Measurements from ENCODE around the gene RNU5D-1. TPM values are rescaled to one million over a fixed set of nuclear protein-coding genes. Genes with fewer than 3 reads are reported as not detected.
A peak's percentile ranks its signal among the peaks of the same experiment; 100 is the strongest.

RNU5D-1 gene
- total and polyA plus RNA-seq, 2 of the 13 experiments (the other 11 are each of a cell fraction or from before 2014, with no cell fraction given): 165 TPM; not detected in 1

DNA sequence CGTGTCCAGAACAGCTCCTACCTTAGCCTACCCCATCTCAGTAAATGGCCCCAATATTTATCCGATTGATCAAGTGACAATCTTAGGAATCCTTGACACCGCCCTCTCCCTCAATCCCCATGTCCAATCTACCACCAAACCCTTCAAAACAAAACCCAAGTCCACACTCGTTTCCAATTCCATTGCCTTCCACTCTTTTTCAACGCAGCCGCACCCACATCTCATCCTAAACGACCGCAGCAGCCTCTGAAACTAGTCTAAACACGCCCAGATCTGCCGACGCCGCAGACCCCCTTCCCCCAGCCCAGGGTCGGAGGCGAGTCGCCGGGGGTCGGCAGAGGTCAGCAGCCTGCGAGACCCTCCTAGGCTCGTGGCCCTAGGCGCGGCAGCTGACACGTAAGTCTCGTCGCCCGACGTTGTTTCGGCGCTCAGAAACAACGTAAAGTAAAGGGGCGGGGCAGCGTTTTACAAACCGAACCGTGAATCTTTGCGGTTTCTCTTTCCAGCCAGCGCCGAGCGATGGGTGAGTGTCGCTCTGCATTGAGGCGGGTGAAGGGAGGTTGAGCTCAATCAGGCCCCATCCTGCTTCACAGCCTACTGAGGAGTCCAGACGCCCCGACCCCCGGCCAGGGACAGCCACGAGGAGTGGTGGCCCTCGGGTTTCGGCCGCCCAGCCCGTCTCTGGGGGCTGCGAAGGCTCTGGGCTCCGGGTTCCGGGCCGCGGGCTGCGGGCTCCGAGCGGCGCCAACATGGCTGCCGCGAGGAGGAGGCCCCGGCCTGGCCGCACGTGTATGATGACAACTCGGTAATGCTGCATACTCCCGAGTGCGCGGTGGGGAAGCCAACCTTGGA, 44.3 kb upstream of the RNU5D-1 start, which contains the start of gene RPS8 (continued):
- TF ChIP-seq SRF (IDR thresholded peaks at IDR 0.05; ENCODE audit: low read depth, low read length) (peak; percentile 82), ZNF7 (CRISPR knock-in tag; IDR thresholded peaks at IDR 0.05) (no peak), XRCC5 (optimal IDR thresholded peaks at IDR 0.05; ENCODE audit: low read length) (peak; percentile 69), MTA1 (CRISPR knock-in tag; IDR thresholded peaks at IDR 0.05; ENCODE audit: borderline replicate concordance) (0 out of 2 replicates have a peak, but pooled peaks have one; percentile 46), ZSCAN30 (CRISPR knock-in tag; IDR thresholded peaks at IDR 0.05) (0 out of 2 replicates have a peak, but pooled peaks have one; percentile 64), MIER2 (CRISPR knock-in tag; IDR thresholded peaks at IDR 0.05) (no peak), ZNF33A (CRISPR knock-in tag; IDR thresholded peaks at IDR 0.05; ENCODE audit: borderline replicate concordance) (0 out of 2 replicates have a peak, but pooled peaks have one; percentile 80), TAF1 (CRISPR knock-in tag; IDR thresholded peaks at IDR 0.05) (peak; percentile 99), ZNF614 (CRISPR knock-in tag; IDR thresholded peaks at IDR 0.05; ENCODE audit: borderline replicate concordance) (no peak; the same call in 1 of the 2 replicates), ZNF143 (CRISPR knock-in tag; IDR thresholded peaks at IDR 0.05) (peak; percentile 89), ZNF34 (CRISPR knock-in tag; IDR thresholded peaks at IDR 0.05; ENCODE audit: borderline replicate concordance) (no peak), CC2D1A (CRISPR knock-in tag; IDR thresholded peaks at IDR 0.05) (no peak), TBX2 (CRISPR knock-in tag; IDR thresholded peaks at IDR 0.05; ENCODE audit: borderline replicate concordance) (peak; percentile 85), ZNF367 (CRISPR knock-in tag; IDR thresholded peaks at IDR 0.05; ENCODE audit: borderline replicate concordance) (peak; percentile 56; the same call in 1 of the 2 replicates), FIP1L1 (IDR thresholded peaks at IDR 0.05; ENCODE audit: borderline replicate concordance, insufficient read depth, low read depth, low read length) (peak; percentile 51; the same call in 1 of the 2 replicates), CBFB (CRISPR knock-in tag; IDR thresholded peaks at IDR 0.05) (peak; percentile 98), RBFOX2 (IDR thresholded peaks at IDR 0.05; ENCODE audit: low read depth, low read length) (peak; percentile 99), NCOA5 (CRISPR knock-in tag; IDR thresholded peaks at IDR 0.05) (no peak)
- TF ChIP-seq, protein P1, sequence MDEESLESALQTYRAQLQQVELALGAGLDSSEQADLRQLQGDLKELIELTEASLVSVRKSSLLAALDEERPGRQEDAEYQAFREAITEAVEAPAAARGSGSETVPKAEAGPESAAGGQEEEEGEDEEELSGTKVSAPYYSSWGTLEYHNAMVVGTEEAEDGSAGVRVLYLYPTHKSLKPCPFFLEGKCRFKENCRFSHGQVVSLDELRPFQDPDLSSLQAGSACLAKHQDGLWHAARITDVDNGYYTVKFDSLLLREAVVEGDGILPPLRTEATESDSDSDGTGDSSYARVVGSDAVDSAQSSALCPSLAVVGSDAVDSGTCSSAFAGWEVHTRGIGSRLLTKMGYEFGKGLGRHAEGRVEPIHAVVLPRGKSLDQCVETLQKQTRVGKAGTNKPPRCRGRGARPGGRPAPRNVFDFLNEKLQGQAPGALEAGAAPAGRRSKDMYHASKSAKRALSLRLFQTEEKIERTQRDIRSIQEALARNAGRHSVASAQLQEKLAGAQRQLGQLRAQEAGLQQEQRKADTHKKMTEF (CRISPR knock-in tag; IDR thresholded peaks at IDR 0.05): peak; percentile 82; the same call in 1 of the 2 replicates
- TF ChIP-seq, protein P2, sequence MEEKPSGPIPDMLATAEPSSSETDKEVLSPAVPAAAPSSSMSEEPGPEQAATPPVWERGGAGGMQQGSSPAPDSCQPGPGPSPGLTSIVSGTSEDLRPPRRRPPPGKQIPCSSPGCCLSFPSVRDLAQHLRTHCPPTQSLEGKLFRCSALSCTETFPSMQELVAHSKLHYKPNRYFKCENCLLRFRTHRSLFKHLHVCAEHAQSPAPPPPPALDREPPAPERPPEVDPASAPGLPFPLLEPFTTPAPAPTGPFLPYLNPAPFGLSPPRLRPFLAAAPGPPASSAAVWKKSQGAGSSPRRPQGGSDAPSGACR (CRISPR knock-in tag; IDR thresholded peaks at IDR 0.05): peak; percentile 58; the same call in 1 of the 2 replicates
- TF ChIP-seq, protein P3, sequence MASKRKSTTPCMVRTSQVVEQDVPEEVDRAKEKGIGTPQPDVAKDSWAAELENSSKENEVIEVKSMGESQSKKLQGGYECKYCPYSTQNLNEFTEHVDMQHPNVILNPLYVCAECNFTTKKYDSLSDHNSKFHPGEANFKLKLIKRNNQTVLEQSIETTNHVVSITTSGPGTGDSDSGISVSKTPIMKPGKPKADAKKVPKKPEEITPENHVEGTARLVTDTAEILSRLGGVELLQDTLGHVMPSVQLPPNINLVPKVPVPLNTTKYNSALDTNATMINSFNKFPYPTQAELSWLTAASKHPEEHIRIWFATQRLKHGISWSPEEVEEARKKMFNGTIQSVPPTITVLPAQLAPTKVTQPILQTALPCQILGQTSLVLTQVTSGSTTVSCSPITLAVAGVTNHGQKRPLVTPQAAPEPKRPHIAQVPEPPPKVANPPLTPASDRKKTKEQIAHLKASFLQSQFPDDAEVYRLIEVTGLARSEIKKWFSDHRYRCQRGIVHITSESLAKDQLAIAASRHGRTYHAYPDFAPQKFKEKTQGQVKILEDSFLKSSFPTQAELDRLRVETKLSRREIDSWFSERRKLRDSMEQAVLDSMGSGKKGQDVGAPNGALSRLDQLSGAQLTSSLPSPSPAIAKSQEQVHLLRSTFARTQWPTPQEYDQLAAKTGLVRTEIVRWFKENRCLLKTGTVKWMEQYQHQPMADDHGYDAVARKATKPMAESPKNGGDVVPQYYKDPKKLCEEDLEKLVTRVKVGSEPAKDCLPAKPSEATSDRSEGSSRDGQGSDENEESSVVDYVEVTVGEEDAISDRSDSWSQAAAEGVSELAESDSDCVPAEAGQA (IDR thresholded peaks at IDR 0.05; ENCODE audit: low read depth): peak; percentile 93
- TF ChIP-seq, protein P3 (CRISPR knock-in tag; IDR thresholded peaks at IDR 0.05; ENCODE audit: borderline replicate concordance): no peak

All from HepG2 (cell line).